Trophoblast cell (in vitro differentiated cells and primary cell): ENCODE data around the gene UST.
"Not testable (repeated sequence)": the region's sequence is repeated elsewhere in the genome, so short reads cannot be mapped to it uniquely, and the experiment has no call there.

Source experiments
- DNase-seq, 2 donors: peaks; one replicate each; pipeline ENCODE4 v3.0.0-alpha.2; 2016
- H2AFZ ChIP-seq: 2 replicates; pipeline ENCODE4 v1.6.1; 2013; ENCODE audit warnings: low read length, moderate library complexity, mild to moderate bottlenecking; ENCODE audit not compliant: insufficient read depth, poor library complexity
- H2AK5ac ChIP-seq: 2 replicates; pipeline ENCODE4 v1.6.1; 2013; ENCODE audit warnings: mild to moderate bottlenecking, low read length
- H2BK120ac ChIP-seq: 2 replicates; pipeline ENCODE4 v1.6.1; 2013; ENCODE audit warnings: low read length, mild to moderate bottlenecking, moderate library complexity; ENCODE audit not compliant: insufficient read depth, poor library complexity
- H2BK12ac ChIP-seq: 2 replicates; pipeline ENCODE4 v1.6.1; 2013; ENCODE audit warnings: mild to moderate bottlenecking, low read length, moderate library complexity
- H2BK5ac ChIP-seq: 2 replicates; pipeline ENCODE4 v1.6.1; 2013; ENCODE audit warnings: low read length, low read depth, moderate library complexity, mild to moderate bottlenecking; ENCODE audit not compliant: poor library complexity
- H3K14ac ChIP-seq: 2 replicates; pipeline ENCODE4 v1.6.1; 2013; ENCODE audit warnings: mild to moderate bottlenecking, low read length
- H3K18ac ChIP-seq: 2 replicates; pipeline ENCODE4 v1.6.1; 2013; ENCODE audit warnings: mild to moderate bottlenecking, low read length
- H3K23ac ChIP-seq: 2 replicates; pipeline ENCODE4 v1.6.1; 2013; ENCODE audit warnings: low read length
- H3K27ac ChIP-seq: 2 replicates; pipeline ENCODE4 v1.5.1; 2013; ENCODE audit warnings: low read depth, mild to moderate bottlenecking, inconsistent platforms, low read length, moderate library complexity
- H3K27me3 ChIP-seq: 2 replicates; pipeline ENCODE4 v1.6.1; 2013; ENCODE audit warnings: inconsistent platforms, mild to moderate bottlenecking, low read length, moderate library complexity; ENCODE audit not compliant: insufficient read depth
- H3K36me3 ChIP-seq, 2 experiments: 1 replicate in 1 of 2; 2 replicates in 1 of 2; pipeline ENCODE4 v1.6.1; 2013; ENCODE audit warnings: low read length in 2 of 2, mild to moderate bottlenecking in 2 of 2, moderate library complexity in 1 of 2; ENCODE audit not compliant: insufficient read depth in 2 of 2, control insufficient read depth in 1 of 2
- H3K4ac ChIP-seq: 2 replicates; pipeline ENCODE4 v1.6.1; 2013; ENCODE audit warnings: low read depth, mild to moderate bottlenecking, low read length, moderate library complexity
- H3K4me1 ChIP-seq, 2 experiments: 1 replicate in 1 of 2; 2 replicates in 1 of 2; pipeline ENCODE4 v1.6.1; 2013; ENCODE audit warnings: low read length in 2 of 2, mild to moderate bottlenecking in 2 of 2, moderate library complexity in 1 of 2; ENCODE audit not compliant: insufficient read depth in 2 of 2, control insufficient read depth in 1 of 2
- H3K4me2 ChIP-seq: 2 replicates; pipeline ENCODE4 v1.6.1; 2013; ENCODE audit warnings: inconsistent platforms, mild to moderate bottlenecking, low read length, moderate library complexity
- H3K4me3 ChIP-seq: 2 replicates; pipeline ENCODE4 v1.5.1; 2013; ENCODE audit warnings: mild to moderate bottlenecking, low read depth, low read length, inconsistent platforms
- H3K79me1 ChIP-seq: one replicate; pipeline ENCODE4 v1.6.1; 2013; ENCODE audit warnings: low read length
- H3K79me2 ChIP-seq: 2 replicates; pipeline ENCODE4 v1.6.1; 2013; ENCODE audit warnings: low read length, mild to moderate bottlenecking; ENCODE audit not compliant: control insufficient read depth, insufficient read depth, poor library complexity
- H3K9ac ChIP-seq: 2 replicates; pipeline ENCODE4 v1.6.1; 2013; ENCODE audit warnings: mild to moderate bottlenecking, low read length
- H3K9me3 ChIP-seq: 2 replicates; pipeline ENCODE4 v1.6.1; 2013; ENCODE audit warnings: low read depth, mild to moderate bottlenecking, control low read depth, inconsistent platforms, low read length; ENCODE audit not compliant: insufficient read depth
- H4K12ac ChIP-seq: 2 replicates; pipeline ENCODE4 v1.6.1; 2013; ENCODE audit warnings: low read depth, mild to moderate bottlenecking, low read length, moderate library complexity
- H4K8ac ChIP-seq: 2 replicates; pipeline ENCODE4 v1.6.1; 2013; ENCODE audit warnings: low read depth, mild to moderate bottlenecking, low read length, moderate library complexity
- H4K91ac ChIP-seq: one replicate; pipeline ENCODE4 v1.6.1; 2013; ENCODE audit warnings: low read depth, mild to moderate bottlenecking, low read length, moderate library complexity
- WGBS: extraction: QIAGEN DNeasy Blood & Tissue Kit; methylation state at CpG from one replicate; pipeline ENCODE4 v1.1.7; 2013; ENCODE audit warnings: missing lambda C conversion rate; ENCODE audit not compliant: insufficient read length, insufficient coverage; ENCODE audit errors: extremely low coverage; 5-methylcytosine and 5-hydroxymethylcytosine counted together

The UST gene

DNA sequence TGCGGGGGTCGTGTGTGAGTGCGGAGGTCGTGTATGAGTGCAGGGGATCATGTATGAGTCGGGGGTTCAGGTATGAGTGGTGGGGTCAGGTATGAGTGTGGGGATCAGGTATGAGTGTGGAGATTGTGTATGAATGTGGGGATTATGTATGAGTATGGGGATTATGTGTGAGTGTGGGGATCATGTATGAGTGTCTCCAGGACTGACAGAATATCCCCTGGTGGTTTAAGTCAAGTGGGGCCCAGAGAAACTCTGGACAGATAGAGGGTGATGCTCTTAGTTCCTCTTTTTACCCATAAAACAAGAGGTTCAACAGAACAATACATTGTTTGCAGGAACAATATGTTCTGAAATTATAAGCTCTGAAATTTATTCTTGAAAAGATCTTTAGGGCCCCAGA lies 131.9 kb downstream of the UST start:
- Histone ChIP-seq H4K91ac (no peak overlapping the region), H3K27me3 (no peaks in the 10 kb centered on the region), H3K18ac (no peak overlapping the region), H4K8ac (no peak overlapping the region), H3K14ac (no peak overlapping the region), H4K12ac (no peak overlapping the region), H2AK5ac (no peak overlapping the region), H3K79me2 (no peaks in the 10 kb centered on the region), H2BK120ac (no peak overlapping the region), H3K27ac (no peak overlapping the region), H3K4ac (no peak overlapping the region), H3K4me2 (no peak overlapping the region), H3K23ac (no peak overlapping the region), H2BK12ac (no peak overlapping the region), H3K4me1 (no peaks in the 10 kb centered on the region), H3K79me1 (no peaks in the 10 kb centered on the region), H3K9me3 (no peaks in the 10 kb centered on the region), H3K4me3 (no peak overlapping the region), H3K36me3 (no peaks in the 10 kb centered on the region), H2BK5ac (no peak overlapping the region), H3K9ac (no peak overlapping the region), H2AFZ (no peak overlapping the region)
- no peak for DNase-seq
- no CpG with 5 or more reads among the region's 5 CpGs for WGBS

DNA sequence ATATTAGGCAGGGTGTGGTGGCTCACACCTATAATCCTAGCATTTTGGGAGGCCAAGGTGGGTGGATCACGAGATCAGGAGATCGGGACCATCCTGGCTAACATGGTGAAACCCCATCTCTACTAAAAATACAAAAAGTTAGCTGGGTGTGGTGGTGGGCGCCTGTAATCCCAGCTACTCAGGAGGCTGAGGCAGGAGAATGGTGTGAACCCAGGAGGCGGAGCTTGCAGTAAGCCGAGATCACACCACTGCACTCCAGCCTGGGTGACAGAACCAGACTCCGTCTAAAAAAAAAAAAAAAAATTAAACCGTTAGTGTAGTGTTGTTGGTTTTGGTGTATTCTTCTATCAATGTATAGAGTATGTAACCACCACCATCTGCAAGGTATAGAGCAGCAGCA lies 133.9 kb downstream of the UST start:
- DNase-seq, H3K27me3 ChIP-seq, H3K14ac ChIP-seq, H2AK5ac ChIP-seq, H3K9me3 ChIP-seq, H3K23ac ChIP-seq, H4K8ac ChIP-seq, H3K36me3 ChIP-seq, H3K79me1 ChIP-seq, H4K91ac ChIP-seq, H3K9ac ChIP-seq, H2AFZ ChIP-seq, H2BK12ac ChIP-seq, H2BK120ac ChIP-seq, H2BK5ac ChIP-seq, H3K4me1 ChIP-seq, H3K27ac ChIP-seq, H3K4ac ChIP-seq, H3K4me3 ChIP-seq, H3K18ac ChIP-seq, H3K79me2 ChIP-seq, H4K12ac ChIP-seq, H3K4me2 ChIP-seq: not testable (repeated sequence)
- no CpG with 5 or more reads among the region's 7 CpGs for WGBS

GRCh38 chr6:148881593-148882311 lies 134.9 kb downstream of the UST start:
- no CpG with 5 or more reads among the region's 9 CpGs for WGBS
- no peak overlapping the region for H2AFZ ChIP-seq

DNA sequence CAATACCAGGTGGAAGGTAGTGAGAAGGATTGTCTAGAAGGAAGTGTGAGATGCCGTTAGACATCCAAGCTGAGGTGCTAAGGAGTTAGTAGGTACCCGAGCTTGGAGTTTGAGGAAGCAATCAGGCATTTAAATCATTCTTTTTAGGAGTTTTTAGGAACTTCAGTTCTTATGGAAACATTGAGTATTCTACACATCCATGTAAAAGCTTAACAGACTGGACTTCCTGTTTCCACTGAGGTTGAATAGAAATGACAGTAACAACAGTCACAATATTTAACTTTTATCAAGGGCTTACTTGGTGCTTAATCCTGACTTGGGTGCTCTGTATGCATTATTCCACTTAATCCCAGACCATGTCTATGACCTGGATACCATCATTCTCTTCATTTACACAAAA lies 136.4 kb downstream of the UST start:
- Histone ChIP-seq H3K9me3 (no peaks in the 10 kb centered on the region), H3K4me1 (peaks cover 3 to 4% of the 10 kb centered on the region in 2 experiments), H3K4me3 (no peak overlapping the region), H2BK12ac (no peak overlapping the region), H3K27me3 (no peaks in the 10 kb centered on the region), H3K18ac (no peak overlapping the region), H4K91ac (no peak overlapping the region), H3K36me3 (no peaks in the 10 kb centered on the region), H3K9ac (no peak overlapping the region), H3K4ac (no peak overlapping the region), H2BK120ac (no peak overlapping the region), H3K27ac (no peak overlapping the region), H2AFZ (no peak overlapping the region), H3K14ac (no peak overlapping the region), H3K79me2 (no peaks in the 10 kb centered on the region), H2BK5ac (no peak overlapping the region), H3K79me1 (no peaks in the 10 kb centered on the region), H2AK5ac (no peak overlapping the region), H4K8ac (no peak overlapping the region), H3K4me2 (no peak overlapping the region), H4K12ac (no peak overlapping the region), H3K23ac (no peak overlapping the region)
- DNase-seq = no peak
- no CpG with 5 or more reads among the region's 2 CpGs for WGBS

More at GRCh38 chr6:148881593-148882311, 134.9 kb downstream of the UST start:
- Histone ChIP-seq H3K4ac (no peak overlapping the region), H3K36me3 (no peaks in the 10 kb centered on the region), H4K8ac (no peak overlapping the region), H3K14ac (no peak overlapping the region), H3K27ac (no peak overlapping the region), H3K79me2 (no peaks in the 10 kb centered on the region), H3K79me1 (no peaks in the 10 kb centered on the region), H3K18ac (no peak overlapping the region), H3K27me3 (no peaks in the 10 kb centered on the region), H2BK5ac (no peak overlapping the region), H3K9ac (no peak overlapping the region), H4K91ac (no peak overlapping the region), H4K12ac (no peak overlapping the region), H3K4me3 (no peak overlapping the region), H2BK120ac (no peak overlapping the region), H3K23ac (no peak overlapping the region), H2AK5ac (no peak overlapping the region), H3K4me1 (peaks cover 0 to 4% of the 10 kb centered on the region in 2 experiments), H2BK12ac (no peak overlapping the region), H3K9me3 (no peaks in the 10 kb centered on the region), H3K4me2 (no peak overlapping the region)
- DNase-seq = no peak
